Hepatocyte (in vitro differentiated cells): ENCODE measurements around the gene SND1. TPM values are rescaled to one million over a fixed set of nuclear protein-coding genes. Genes with fewer than 3 reads are reported as not detected.
A peak's percentile ranks its signal among the peaks of the same experiment; 100 is the strongest.

Source experiments
- DNase-seq: peaks from one replicate; pipeline ENCODE4 v3.0.0-alpha.2; 2016; ENCODE audit warnings: low spot score
- H2AFZ ChIP-seq: fragments of 200-600 bp; sonication (generic); 2 replicates; pipeline ENCODE4 v1.6.0; 2016; ENCODE audit warnings: antibody characterized with exemption, mild to moderate bottlenecking
- H3K27ac ChIP-seq: fragments of 200-600 bp; sonication (generic); 2 replicates; pipeline ENCODE4 v1.5.1; 2016; ENCODE audit warnings: mild to moderate bottlenecking
- H3K27me3 ChIP-seq: fragments of 200-600 bp; sonication (generic); 2 replicates; pipeline ENCODE4 v1.6.1; 2016
- H3K36me3 ChIP-seq: fragments of 200-600 bp; sonication (generic); replicated peaks from 2 replicates; pipeline ENCODE4 v1.5.1; 2016; ENCODE audit warnings: low read depth; ENCODE audit not compliant: insufficient read depth
- H3K4me1 ChIP-seq: fragments of 200-600 bp; sonication (generic); 2 replicates; pipeline ENCODE4 v1.5.1; 2016; ENCODE audit warnings: mild to moderate bottlenecking, moderate library complexity; ENCODE audit not compliant: insufficient read depth
- H3K4me2 ChIP-seq: fragments of 200-600 bp; sonication (generic); 2 replicates; pipeline ENCODE4 v1.6.0; 2016
- H3K4me3 ChIP-seq: fragments of 200-600 bp; sonication (generic); 2 replicates; pipeline ENCODE4 v1.5.1; 2016; ENCODE audit warnings: mild to moderate bottlenecking
- H3K79me2 ChIP-seq: fragments of 200-600 bp; sonication (generic); 2 replicates; pipeline ENCODE4 v1.6.0; 2017; ENCODE audit warnings: mild to moderate bottlenecking
- H3K9me2 ChIP-seq: fragments of 200-600 bp; sonication (generic); replicated peaks from 2 replicates; pipeline ENCODE4 v1.6.0; 2017; ENCODE audit warnings: mild to moderate bottlenecking; ENCODE audit not compliant: insufficient read depth
- H3K9me3 ChIP-seq: fragments of 200-600 bp; sonication (generic); 2 replicates; pipeline ENCODE4 v1.5.1; 2016; ENCODE audit warnings: low read depth, mild to moderate bottlenecking
- H4K20me1 ChIP-seq: fragments of 200-600 bp; sonication (generic); 2 replicates; pipeline ENCODE4 v1.6.0; 2016; ENCODE audit warnings: mild to moderate bottlenecking; ENCODE audit not compliant: insufficient read depth, poor library complexity, severe bottlenecking
- CTCF ChIP-seq: fragments of 200-600 bp; sonication (generic); IDR thresholded peaks from 2 replicates; pipeline ENCODE4 v1.5.1; 2016; ENCODE audit warnings: antibody characterized with exemption, mild to moderate bottlenecking; ENCODE audit not compliant: poor library complexity
- EZH2 ChIP-seq: fragments of 200-600 bp; sonication (generic); IDR thresholded peaks from 2 replicates; pipeline ENCODE4 v1.6.1; 2016; ENCODE audit warnings: antibody characterized with exemption, mild to moderate bottlenecking, borderline replicate concordance
- EZH2phosphoT487 ChIP-seq: fragments of 200-600 bp; sonication (generic); IDR thresholded peaks from one replicate; pipeline ENCODE4 v1.6.1; 2018; ENCODE audit warnings: antibody characterized with exemption, mild to moderate bottlenecking, low read depth, moderate library complexity; ENCODE audit not compliant: unreplicated experiment, severe bottlenecking
- WGBS: methylation state at CpG from one replicate; pipeline ENCODE4 v1.1.6; 2016; ENCODE audit warnings: low lambda C conversion rate; ENCODE audit errors: missing lambda C conversion rate; 5-methylcytosine and 5-hydroxymethylcytosine counted together
- polyA plus RNA-seq: library from polyadenylated mRNA; unstranded; fragments of >200 nt; fragmentation: Nextera tagmentation; extraction: Ambion mirVana; gene quantifications from 2 replicates; pipeline ENCODE4 v1.2.1, GENCODE V29; 2016
- total RNA-seq: library from RNA; depleted of rRNA; stranded (reverse); fragments of >200 nt; gene quantifications from 2 replicates; pipeline ENCODE4 v1.2.3, GENCODE V29; 2014

Gene SND1
- total and polyA plus RNA-seq, 2 experiments from 2014 or later, result 141 to 200 TPM

GRCh38 chr7:127899411-127899810, 247.4 kb downstream of the SND1 start:
- Histone ChIP-seq H3K79me2 (peaks cover 65% of the 10 kb centered on the region), H3K9me2 (no peaks in the 10 kb centered on the region), H3K9me3 (no peaks in the 10 kb centered on the region), H3K4me3 (no peak overlapping the region), H3K27ac (peak overlapping the region; percentile 64), H3K4me1 (peaks cover 46% of the 10 kb centered on the region), H4K20me1 (peaks cover 13% of the 10 kb centered on the region), H3K36me3 (no peaks in the 10 kb centered on the region), H3K4me2 (no peak overlapping the region), H2AFZ (no peak overlapping the region), H3K27me3 (no peaks in the 10 kb centered on the region)
- 93% methylated on average over 2 of the region's 2 CpGs for WGBS
- no peak for TF ChIP-seq CTCF
- TF ChIP-seq EZH2, result no peak
- no peak for TF ChIP-seq EZH2phosphoT487
- no peak for DNase-seq

- Histone ChIP-seq H3K27me3 (no peaks in the 10 kb centered on the region), H3K4me2 (peak overlapping the region; percentile 17)
- 45% methylated on average over 4 of the region's 4 CpGs for WGBS
Observed at GRCh38 chr7:127900141-127900540, 248.1 kb downstream of the SND1 start.

GRCh38 chr7:127900732-127901685, 249.0 kb downstream of the SND1 start:
- Histone ChIP-seq H3K79me2 (peaks cover 63% of the 10 kb centered on the region), H3K4me2 (peak overlapping the region; percentile 17), H3K27me3 (no peaks in the 10 kb centered on the region), H3K4me1 (peaks cover 62% of the 10 kb centered on the region), H4K20me1 (peaks cover 10% of the 10 kb centered on the region), H3K27ac (peak overlapping the region; percentile 64), H3K9me3 (no peaks in the 10 kb centered on the region), H3K36me3 (no peaks in the 10 kb centered on the region), H2AFZ (no peak overlapping the region), H3K9me2 (no peaks in the 10 kb centered on the region), H3K4me3 (no peak overlapping the region)
- TF ChIP-seq EZH2phosphoT487 (no peak), CTCF (no peak), EZH2 (no peak)
- WGBS, result 55% methylated on average over 5 of the region's 5 CpGs
- no peak for DNase-seq

More at GRCh38 chr7:127900141-127900540, 248.1 kb downstream of the SND1 start:
- TF ChIP-seq EZH2 (no peak), EZH2phosphoT487 (no peak), CTCF (no peak)
- Histone ChIP-seq H3K79me2 (peaks cover 64% of the 10 kb centered on the region), H4K20me1 (peaks cover 10% of the 10 kb centered on the region), H3K4me3 (no peak overlapping the region), H3K9me2 (no peaks in the 10 kb centered on the region), H3K9me3 (no peaks in the 10 kb centered on the region), H3K27ac (peak overlapping the region; percentile 64), H3K4me1 (peaks cover 53% of the 10 kb centered on the region), H3K36me3 (no peaks in the 10 kb centered on the region), H2AFZ (no peak overlapping the region)
- no peak for DNase-seq
